ENCODE results near the gene NUP42.
"Not testable (repeated sequence)": the region's sequence is repeated elsewhere in the genome, so short reads cannot be mapped to it uniquely, and the experiment has no call there.

NUP42 gene

GRCh38 chr7:23181684-23182553 is at the start of gene NUP42:
TSS of gene NUP42 (plus strand) at chr7:23182048. CDS start at chr7:23182086, 38 bp downstream.
- peak; percentile 97 for DNase-seq

- no peak for DNase-seq
Measured at GRCh38 chr7:23133797-23134196, 48.1 kb upstream of the NUP42 start.

DNA sequence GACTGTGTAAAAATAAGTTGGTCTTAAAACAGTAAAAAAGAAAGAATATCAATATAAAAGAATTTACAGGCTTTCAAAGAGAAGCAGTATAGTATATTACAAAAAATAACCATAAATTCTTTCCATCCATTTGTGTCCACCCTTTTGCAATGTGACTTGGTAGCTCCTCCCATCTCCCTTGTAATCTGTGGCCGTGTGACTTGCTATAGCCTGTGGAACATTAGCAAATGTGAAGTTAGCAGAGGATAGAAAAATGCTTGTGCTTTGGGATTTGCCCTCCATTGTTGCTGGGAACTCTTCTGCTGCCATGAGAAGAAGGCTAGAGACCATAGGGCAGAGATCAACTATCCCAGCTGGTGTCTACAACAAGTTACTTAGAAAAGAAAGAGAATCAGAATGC is 46.1 kb upstream of the NUP42 start:
- no peak for DNase-seq

DNA sequence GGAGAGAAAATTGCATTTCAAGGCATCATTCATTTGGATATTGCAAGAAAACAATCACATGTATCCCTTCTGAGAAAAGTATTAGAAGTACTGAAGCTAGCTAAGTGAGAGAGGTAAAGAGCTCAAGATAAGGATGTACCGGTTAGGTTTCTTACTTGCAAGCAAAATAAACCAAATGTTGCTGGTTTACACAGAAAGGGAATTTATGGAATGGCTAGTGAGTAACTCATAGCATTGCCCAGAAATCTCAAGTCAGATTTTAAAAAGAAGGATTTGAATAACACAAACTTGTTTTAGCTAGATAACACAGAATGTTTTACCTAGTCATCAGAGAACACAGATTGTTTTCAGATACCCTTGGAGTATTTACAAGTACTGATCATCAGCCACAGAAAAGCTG is 45.6 kb upstream of the NUP42 start:
- no peak for DNase-seq

DNA sequence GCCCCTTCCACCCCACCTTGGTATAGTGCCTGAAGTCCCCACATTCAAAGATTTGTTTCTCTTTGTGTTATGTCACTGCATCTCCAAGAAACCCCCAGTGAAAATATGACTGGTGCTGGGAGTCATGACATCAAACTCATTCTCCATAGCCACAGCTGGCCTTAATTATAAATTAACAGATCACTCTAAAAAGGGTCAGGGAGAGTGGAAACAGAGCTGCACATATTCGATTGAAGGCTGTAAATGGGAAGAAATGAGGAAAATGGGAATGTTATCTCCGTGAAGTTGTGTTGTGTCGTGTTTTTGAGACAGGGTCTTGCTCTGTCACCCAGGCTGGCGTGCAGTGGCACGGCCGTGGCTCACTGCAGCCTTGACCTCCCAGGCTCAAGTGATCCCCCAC is 24.2 kb upstream of the NUP42 start:
- DNase-seq, result no peak

GRCh38 chr7:23158546-23158945 is 23.3 kb upstream of the NUP42 start:
- DNase-seq, result no peak

DNA sequence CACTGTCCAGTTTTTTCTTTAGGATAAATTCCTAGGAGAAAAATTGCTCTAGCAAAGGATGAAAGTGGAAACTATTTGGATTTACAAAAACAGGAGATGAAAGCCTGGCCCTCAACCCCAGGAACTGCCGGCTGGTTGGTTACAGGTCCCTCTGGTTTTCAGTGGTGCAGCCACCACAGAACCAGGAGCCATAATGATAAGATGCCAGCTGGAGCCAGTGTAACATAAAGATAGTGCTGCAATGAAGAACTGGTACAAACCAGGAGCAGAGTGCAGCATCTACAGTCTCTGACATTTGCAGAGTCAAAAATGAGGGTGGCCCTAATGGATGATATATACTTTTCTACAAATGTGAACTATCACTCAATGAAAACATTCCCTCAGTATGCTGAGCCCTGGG is 20.4 kb upstream of the NUP42 start:
- DNase-seq, result no peak

- no peak for DNase-seq
Measured at GRCh38 chr7:23164846-23165245, 17.0 kb upstream of the NUP42 start.

GRCh38 chr7:23165316-23165715 is 16.5 kb upstream of the NUP42 start:
- DNase-seq, result no peak

DNA sequence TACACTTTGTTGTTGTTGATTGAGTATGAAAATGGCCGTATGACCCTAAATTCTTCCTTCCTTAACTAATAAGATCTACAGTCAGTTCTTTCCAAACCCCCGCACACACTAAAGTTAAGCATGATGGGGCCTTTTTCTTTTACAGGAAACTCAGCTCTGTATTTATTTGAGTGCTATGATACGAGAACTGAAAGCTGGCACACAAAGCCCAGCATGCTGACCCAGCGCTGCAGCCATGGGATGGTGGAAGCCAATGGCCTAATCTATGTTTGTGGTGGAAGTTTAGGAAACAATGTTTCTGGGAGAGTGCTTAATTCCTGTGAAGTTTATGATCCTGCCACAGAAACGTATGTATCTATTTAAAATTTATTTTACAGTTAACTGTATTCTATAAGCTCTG is 14.2 kb upstream of the NUP42 start:
- no peak for DNase-seq

DNA sequence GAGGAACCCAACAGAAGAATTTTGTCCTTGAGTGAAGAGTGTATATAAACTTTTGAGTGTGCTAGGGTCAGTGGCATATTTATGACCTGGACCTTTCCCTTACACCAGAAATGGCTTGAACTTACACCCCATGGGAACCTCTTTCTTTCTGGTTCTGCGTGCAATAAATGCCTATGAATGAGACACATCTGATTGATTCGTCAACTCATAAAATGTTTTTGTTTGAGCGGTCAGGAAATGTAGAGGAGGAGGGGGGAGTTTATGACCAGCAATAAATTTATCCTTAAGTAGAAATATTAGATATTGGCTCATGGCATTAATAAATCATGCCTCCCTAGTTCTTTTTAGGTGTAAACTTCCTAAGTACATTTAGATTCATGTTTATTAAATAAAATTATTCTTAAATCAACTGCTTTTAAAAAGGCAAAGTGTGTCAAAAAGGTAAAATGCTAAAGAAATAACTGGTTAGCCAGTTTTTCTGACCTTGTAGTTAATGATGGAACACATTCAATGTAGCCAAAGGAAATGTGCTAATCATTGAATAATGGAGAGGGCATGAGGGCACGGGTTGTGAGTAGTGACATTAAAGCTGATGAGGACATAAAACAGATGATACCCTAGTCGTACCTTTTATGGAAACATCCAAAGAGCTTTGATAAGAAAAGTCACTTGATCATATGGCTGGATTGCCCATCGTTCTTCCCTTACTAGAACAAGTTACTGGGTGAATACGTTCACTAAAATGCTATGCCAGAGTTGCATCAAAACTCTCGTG is 13.6 kb upstream of the NUP42 start:
- no peak for DNase-seq

- DNase-seq, result no peak
Measured at GRCh38 chr7:23175938-23176337, 5.9 kb upstream of the NUP42 start.

DNA sequence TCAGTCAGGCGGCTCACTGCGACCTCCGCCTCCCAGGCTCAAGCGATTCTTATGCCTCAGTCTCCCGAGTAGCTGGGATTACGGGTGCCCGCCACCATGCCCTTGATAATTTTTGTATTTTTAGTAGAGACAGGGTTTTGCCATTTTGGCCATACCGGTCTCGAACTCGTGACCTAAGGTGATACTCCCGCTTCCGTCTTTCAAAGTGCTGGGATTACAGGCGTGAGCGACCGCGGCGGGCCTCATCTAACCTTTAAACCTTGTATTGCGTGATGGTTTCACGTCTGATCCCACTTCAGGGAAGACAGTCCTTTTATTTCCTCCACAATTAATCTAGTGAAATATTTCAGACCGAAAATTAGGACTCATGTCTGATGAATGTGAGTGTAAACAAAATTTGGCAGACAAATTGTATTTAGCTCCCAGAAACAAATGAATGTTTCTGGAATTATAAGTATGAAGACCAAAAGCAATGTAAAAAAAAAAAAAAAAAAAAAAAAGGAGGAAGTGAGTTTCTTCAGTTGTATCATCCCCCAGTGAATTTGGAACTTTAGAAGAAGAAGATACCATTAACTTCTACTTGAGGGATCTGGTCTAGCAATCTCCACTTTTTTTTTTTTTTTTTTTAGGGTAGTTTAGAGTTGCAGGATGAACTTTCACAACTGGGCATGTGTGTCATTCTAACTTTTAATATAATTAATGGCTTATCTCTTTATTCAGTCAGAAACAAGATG is 1.6 kb downstream of the NUP42 start:
- no peak for DNase-seq

GRCh38 chr7:23184291-23184690 is 2.4 kb downstream of the NUP42 start:
- no peak for DNase-seq

DNA sequence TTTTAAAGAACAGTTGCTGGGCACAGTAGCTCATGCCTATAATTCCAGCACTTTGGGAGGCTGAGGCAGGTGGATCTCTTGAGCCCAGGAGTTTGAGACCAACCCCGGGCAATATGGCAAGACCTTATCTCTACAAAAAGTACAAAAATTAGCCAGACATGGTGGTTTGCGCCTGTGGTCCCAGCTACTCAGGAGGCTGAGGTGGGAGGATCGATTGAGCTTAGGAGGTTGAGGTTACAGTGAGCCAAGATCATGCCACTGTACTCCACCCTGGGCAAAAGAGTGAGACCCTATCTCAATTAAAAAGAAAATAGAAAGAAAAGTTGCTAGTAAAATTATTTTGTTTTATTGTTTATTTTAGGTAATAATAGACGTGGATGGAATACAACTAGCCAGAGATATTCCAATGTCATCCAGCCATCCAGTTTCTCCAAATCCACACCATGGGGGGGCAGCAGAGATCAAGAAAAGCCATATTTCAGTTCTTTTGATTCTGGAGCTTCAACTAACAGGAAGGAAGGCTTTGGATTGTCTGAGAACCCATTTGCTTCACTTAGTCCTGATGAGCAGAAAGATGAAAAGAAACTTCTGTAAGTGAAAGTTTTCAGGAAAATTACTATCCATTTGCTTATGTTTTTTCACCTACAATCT is 3.0 kb downstream of the NUP42 start:
- DNase-seq, result no peak

DNA sequence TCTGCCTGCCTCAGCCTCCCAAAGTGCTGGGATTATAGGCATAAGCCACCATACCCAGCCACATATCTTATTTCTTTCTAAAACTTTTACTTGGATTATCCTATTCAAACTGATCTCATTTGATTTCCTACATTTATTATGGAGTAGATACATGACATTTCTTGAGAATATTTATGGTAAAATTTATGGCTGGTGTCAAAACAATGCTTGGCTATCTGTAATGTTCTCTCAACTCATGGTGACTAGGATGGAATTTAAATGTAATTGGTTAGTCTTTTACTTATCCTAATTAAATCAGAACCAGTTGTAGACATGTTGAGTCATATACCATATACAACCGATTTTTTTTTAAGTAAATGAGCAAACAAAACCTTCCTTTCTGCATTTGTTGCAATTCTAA is 4.1 kb downstream of the NUP42 start:
- no peak for DNase-seq

- no peak for DNase-seq
Measured at GRCh38 chr7:23191022-23191421, 9.2 kb downstream of the NUP42 start.

DNA sequence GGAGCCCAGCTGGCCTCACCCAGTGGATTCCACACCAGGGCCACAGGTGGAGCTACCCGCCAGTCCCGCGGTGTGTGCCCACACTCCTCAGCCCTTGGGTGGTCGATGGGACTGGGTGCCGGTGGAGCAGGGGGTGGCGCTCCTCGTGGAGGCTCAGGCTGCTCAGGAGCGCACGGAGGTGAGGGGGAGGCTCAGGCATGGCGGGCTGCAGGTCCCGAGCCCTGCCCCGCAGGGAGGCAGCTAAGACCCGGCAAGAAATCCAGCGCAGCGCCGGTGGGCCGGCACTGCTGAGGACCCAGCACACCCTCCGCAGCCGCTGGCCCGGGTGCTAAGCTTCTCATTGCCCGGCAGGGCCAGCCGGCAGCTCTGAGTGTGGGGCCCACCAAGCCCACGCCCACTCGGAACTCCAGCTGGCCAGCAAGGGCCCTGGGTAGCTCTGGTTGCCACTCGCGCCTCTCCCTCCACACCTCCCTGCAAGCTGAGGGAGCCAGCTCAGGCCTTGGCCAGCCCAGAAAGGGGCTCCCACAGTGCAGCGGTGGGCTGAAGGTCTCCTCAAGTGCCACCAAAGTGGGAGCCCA is 11.9 kb downstream of the NUP42 start:
- DNase-seq, result not testable (repeated sequence)

GRCh38 chr7:23196306-23196705 is 14.5 kb downstream of the NUP42 start:
- DNase-seq, result no peak

DNA sequence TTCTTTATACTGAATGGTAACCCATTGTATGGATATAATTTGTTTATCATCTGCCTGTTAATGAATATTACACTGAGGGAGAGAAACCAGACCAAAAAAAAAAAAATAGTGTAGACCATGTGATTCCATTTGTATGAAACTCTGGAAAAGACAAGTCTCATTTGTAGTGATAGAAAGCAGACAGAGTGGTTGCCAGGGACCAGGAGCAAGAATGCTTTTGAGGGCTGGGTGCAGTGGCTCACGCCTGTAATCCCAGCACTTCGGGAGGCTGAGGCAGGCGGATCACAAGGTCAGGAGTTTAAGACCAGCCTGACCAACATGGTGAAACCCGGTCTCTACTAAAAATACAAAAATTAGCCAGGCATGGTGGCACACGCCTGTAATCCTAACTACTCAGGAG is 15.9 kb downstream of the NUP42 start:
- DNase-seq, result not testable (repeated sequence)

DNA sequence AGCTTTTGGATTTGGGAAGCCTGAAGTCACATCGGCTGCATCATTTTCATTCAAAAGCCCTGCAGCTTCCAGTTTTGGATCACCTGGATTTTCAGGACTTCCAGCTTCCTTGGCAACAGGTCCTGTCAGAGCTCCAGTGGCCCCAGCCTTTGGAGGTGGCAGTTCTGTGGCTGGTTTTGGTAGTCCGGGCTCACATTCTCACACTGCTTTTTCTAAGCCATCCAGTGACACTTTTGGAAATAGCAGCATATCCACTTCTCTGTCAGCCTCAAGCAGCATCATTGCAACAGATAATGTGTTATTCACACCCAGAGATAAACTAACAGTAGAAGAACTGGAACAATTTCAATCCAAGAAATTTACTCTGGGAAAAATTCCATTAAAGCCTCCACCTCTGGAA is 18.5 kb downstream of the NUP42 start:
- no peak for DNase-seq

GRCh38 chr7:23204241-23204640 is 22.4 kb downstream of the NUP42 start:
- no peak for DNase-seq

GRCh38 chr7:23205577-23205908 is 23.7 kb downstream of the NUP42 start:
- no peak for DNase-seq
